HUES6 (cell line): ENCODE results near the gene PICK1.

ENCODE experiments used
- H3K27ac ChIP-seq: 2 replicates; pipeline ENCODE4 v1.7.0; 2013; ENCODE audit warnings: low read depth, mild to moderate bottlenecking, low read length, inconsistent platforms
- H3K27me3 ChIP-seq: 2 replicates; pipeline ENCODE4 v1.6.1; 2013; ENCODE audit warnings: low read length; ENCODE audit not compliant: control insufficient read depth, insufficient read depth
- H3K36me3 ChIP-seq: 2 replicates; pipeline ENCODE4 v1.6.1; 2013; ENCODE audit warnings: low read length; ENCODE audit not compliant: control insufficient read depth, insufficient read depth
- H3K4me1 ChIP-seq: 2 replicates; pipeline ENCODE4 v1.6.1; 2013; ENCODE audit warnings: low read length; ENCODE audit not compliant: control insufficient read depth, insufficient read depth
- H3K4me3 ChIP-seq: 2 replicates; pipeline ENCODE4 v1.5.1; 2013; ENCODE audit warnings: low read depth, low read length
- H3K9ac ChIP-seq: one replicate; pipeline ENCODE4 v1.6.1; 2013; ENCODE audit warnings: mild to moderate bottlenecking, low read length
- H3K9me3 ChIP-seq: 2 replicates; pipeline ENCODE4 v1.6.1; 2013; ENCODE audit warnings: low read depth, low read length; ENCODE audit not compliant: control insufficient read depth, insufficient read depth

Gene PICK1

GRCh38 chr22:38062791-38063190 lies 5.6 kb downstream of the PICK1 start:
- no peak overlapping the region for H3K27ac ChIP-seq
- no peak overlapping the region for H3K4me3 ChIP-seq
- H3K27me3 ChIP-seq = no peaks in the 10 kb centered on the region
- no peak overlapping the region for H3K9ac ChIP-seq
- H3K9me3 ChIP-seq = no peaks in the 10 kb centered on the region
- H3K4me1 ChIP-seq = peaks cover 4% of the 10 kb centered on the region; the same call in 1 of the 2 replicates
- H3K36me3 ChIP-seq = peaks cover 55% of the 10 kb centered on the region

DNA sequence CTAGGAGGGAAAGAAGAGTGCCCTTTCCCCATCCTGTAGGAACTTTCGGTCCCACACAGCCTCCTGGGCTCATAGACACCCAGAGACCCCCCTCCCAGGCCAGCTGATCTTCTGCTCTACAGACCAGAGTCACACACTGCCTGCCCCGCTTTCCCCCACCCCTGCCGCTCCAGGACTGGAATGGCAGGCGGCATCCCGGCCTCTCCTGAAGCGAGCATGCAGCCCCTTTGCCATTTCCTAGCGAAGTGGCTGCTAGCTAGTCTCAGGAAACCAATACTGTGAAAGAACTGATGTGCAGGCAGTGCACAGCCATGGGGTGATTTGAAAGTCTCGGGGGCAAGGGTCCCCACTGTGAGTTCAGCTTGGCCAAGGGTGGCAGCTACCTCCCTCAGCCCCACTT lies 8.3 kb downstream of the PICK1 start:
- Histone ChIP-seq H3K4me3 (no peak overlapping the region), H3K27ac (no peak overlapping the region), H3K4me1 (no peaks in the 10 kb centered on the region), H3K27me3 (no peaks in the 10 kb centered on the region), H3K9ac (no peak overlapping the region), H3K36me3 (peaks cover 52% of the 10 kb centered on the region), H3K9me3 (no peaks in the 10 kb centered on the region)

GRCh38 chr22:38066381-38067027 lies 9.3 kb downstream of the PICK1 start:
- no peak overlapping the region for H3K9ac ChIP-seq
- peaks cover 55% of the 10 kb centered on the region for H3K36me3 ChIP-seq
- H3K4me1 ChIP-seq = no peaks in the 10 kb centered on the region
- H3K9me3 ChIP-seq = no peaks in the 10 kb centered on the region
- no peak overlapping the region for H3K27ac ChIP-seq
- no peak overlapping the region for H3K4me3 ChIP-seq
- H3K27me3 ChIP-seq = no peaks in the 10 kb centered on the region

DNA sequence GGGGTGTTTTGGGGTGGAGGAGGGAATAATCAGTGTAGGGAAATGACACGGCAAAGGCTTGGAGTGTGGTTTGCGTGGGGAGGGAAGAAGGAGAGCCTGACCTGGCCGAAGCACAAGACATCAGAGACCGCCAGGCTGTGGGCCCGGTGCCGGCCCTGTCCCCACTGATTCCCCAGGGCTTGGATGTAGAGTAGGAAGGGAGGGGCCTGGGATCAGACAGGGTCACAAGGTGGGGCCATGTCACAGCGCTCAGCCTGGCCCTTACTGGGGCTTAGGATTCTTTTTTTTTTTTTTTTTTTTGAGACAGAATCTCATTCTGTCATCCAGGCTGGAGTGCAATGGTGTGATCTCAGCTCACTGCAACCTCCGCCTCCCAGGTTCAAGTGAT lies 9.8 kb downstream of the PICK1 start:
- Histone ChIP-seq H3K36me3 (peaks cover 58% of the 10 kb centered on the region), H3K9ac (no peak overlapping the region), H3K27ac (no peak overlapping the region), H3K4me1 (no peaks in the 10 kb centered on the region), H3K4me3 (no peak overlapping the region), H3K27me3 (no peaks in the 10 kb centered on the region), H3K9me3 (no peaks in the 10 kb centered on the region)

DNA sequence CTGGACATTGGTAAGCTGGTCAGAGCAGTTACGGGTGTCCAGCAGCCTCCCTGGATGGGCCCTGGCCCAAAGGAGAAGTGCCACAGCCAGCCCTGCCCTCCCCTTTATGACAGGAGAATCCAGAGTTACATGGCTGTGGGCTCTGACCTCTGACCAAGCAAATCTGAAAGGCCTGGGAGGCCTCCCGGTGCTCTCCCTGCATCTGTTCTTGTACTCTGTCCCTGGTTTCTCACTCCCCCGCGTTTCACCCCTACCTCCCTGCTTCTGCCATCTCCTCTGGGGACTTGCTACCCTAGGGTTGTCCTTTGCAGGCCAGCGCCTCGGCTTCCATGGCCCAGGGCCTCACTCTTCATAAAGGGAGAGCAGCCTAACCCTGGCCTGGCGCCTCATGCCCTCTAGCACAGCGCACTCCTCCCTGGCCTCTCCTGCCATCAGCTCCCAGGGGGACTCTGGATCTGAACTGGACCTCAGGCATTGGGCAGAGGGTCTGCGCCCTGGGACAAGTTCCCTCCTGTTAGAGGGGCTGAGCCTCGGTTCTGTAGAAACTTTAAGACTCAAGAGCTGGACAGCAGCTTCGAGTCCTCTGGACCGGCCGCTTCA lies 10.7 kb downstream of the PICK1 start:
- no peaks in the 10 kb centered on the region for H3K27me3 ChIP-seq
- H3K9ac ChIP-seq = no peak overlapping the region
- no peaks in the 10 kb centered on the region for H3K4me1 ChIP-seq
- H3K4me3 ChIP-seq = no peak overlapping the region
- H3K9me3 ChIP-seq = no peaks in the 10 kb centered on the region
- H3K36me3 ChIP-seq = peaks cover 63% of the 10 kb centered on the region
- H3K27ac ChIP-seq = no peak overlapping the region

DNA sequence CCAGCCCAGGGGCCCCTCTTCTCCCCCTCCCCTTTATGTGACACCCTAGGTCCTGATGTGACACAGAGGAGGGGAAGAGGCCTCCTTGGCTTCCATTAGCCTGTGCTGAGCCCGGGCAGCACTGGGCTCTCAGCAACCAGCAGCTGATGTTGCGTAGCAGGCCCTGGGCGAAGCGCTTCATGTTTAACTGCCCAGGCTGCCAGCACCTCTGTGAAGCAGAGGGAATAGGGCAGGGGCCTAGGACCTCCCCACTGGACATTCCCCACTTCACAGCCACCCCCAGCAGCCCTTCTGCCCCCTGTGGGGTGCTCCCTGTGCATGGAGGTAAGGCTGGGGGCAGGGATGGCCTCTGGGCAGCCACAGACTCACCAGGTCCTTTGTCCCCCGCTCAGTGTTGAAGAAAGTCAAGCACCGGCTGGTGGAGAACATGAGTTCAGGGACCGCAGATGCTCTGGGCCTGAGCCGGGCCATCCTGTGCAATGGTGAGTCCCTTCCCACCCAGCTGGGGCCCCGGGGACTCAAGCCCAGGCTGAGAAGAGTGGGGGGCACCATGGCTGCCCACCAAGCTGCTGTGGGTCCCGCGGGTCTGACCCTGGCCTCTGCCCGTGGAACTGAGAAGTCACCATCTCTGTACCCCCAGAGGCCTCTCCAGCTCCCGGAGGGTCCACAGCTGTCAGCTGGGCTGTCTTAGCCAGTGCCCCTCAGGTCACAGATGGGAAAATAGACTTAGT lies 11.6 kb downstream of the PICK1 start:
- no peak overlapping the region for H3K27ac ChIP-seq
- no peaks in the 10 kb centered on the region for H3K4me1 ChIP-seq
- H3K4me3 ChIP-seq = no peak overlapping the region
- peaks cover 64% of the 10 kb centered on the region for H3K36me3 ChIP-seq
- H3K9ac ChIP-seq = no peak overlapping the region
- H3K9me3 ChIP-seq = no peaks in the 10 kb centered on the region
- no peaks in the 10 kb centered on the region for H3K27me3 ChIP-seq

DNA sequence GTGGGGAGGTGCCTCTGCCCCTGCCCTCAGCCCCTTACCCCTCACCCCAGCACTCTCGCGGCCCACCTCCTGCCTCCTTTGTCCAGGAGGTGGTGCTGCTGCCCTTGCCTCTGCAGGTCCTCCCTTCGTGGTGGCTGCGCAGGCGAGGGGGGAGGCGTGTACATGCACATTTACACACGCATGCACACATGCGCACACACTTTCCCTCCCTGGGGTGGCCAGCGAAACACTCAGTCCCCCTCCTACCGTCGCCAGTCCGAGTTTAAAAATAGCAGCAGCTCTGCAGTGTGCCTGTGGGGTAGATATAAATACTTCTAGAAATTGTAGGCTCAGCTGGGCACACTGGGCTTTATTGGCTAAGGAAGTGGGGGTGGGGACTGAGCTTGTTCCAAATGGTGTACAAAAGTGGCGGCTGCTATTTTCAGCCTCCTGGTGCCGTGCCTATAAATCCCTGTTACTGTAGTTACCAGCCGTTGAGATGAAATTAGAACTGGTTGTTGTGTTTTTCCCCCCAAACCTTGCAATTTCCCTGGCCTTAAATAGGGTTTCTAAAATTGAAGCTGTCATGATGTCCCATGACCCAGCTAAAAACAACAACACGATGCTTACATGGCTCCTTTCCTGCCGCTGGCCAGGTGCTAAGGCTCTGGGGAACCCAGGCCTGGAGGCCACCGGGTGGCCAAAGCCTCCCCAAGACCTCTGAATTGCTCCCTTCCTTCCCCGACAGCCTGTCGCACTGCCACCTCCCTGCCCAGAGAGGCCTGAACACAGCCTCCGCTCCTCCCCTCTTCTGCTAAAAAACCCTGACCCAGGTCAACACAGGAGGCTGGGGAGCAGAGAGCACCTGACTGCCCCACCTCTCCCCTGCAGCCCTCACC lies 12.4 kb downstream of the PICK1 start:
- peaks cover 68% of the 10 kb centered on the region for H3K36me3 ChIP-seq
- H3K27ac ChIP-seq = no peak overlapping the region
- H3K9me3 ChIP-seq = no peaks in the 10 kb centered on the region
- no peak overlapping the region for H3K4me3 ChIP-seq
- no peaks in the 10 kb centered on the region for H3K4me1 ChIP-seq
- no peak overlapping the region for H3K9ac ChIP-seq
- no peaks in the 10 kb centered on the region for H3K27me3 ChIP-seq

GRCh38 chr22:38070250-38070921 lies 13.2 kb downstream of the PICK1 start:
- no peak overlapping the region for H3K4me3 ChIP-seq
- peaks cover 66% of the 10 kb centered on the region for H3K36me3 ChIP-seq
- no peak overlapping the region for H3K9ac ChIP-seq
- no peaks in the 10 kb centered on the region for H3K27me3 ChIP-seq
- H3K4me1 ChIP-seq = no peaks in the 10 kb centered on the region
- no peaks in the 10 kb centered on the region for H3K9me3 ChIP-seq
- no peak overlapping the region for H3K27ac ChIP-seq

DNA sequence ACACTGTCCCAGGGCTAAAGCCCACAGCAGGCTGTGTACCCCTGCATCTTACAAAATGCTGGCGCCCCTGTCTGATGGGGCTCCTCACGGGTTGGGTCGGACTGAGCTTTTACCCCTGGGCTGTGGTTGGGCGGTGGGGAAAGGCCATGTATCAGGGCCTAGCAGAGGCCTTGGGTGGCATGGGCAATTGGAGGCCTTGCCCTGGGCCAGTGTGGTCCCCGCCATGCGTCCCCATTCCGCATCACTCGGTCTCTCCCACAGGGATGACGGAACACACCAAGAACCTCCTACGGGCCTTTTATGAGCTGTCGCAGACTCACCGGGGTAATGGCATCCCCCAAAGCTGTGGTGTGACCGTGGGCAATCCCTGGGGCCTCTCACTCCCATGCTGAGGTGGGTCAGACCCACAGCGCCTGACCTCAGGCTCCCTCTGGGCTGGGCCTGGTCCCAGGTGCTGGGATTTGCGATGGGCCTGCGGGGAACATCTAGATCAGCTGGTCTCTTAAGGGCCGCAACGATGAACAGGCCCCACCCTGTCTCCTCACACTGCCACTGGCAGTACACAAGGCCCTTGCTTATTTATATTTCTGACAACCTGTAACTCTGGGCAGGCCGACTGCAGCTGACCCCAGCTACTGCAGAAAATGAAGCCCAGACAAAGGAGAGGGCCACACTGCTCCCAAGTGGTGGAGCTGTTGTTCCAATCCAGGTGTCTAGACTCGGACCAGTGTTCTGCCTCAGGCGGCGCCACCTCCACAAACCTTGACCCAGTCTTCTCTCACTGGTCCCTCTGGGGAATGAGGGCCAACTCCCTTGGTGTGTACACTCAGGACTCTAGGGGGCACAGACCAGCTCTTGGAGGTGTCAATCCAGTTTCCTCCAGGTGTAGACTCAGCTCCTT lies 14.5 kb downstream of the PICK1 start:
- peaks cover 2% of the 10 kb centered on the region; the same call in 1 of the 2 replicates for H3K4me1 ChIP-seq
- no peak overlapping the region for H3K4me3 ChIP-seq
- no peaks in the 10 kb centered on the region for H3K9me3 ChIP-seq
- no peak overlapping the region for H3K27ac ChIP-seq
- H3K27me3 ChIP-seq = no peaks in the 10 kb centered on the region
- peaks cover 53% of the 10 kb centered on the region for H3K36me3 ChIP-seq
- no peak overlapping the region for H3K9ac ChIP-seq
